Endodermal cell (in vitro differentiated cells): Measurements from ENCODE around the gene RAP1GAP2. TPM values are rescaled to one million over a fixed set of nuclear protein-coding genes. Genes with fewer than 3 reads are reported as not detected.

ENCODE experiments used
- DNase-seq: peaks from one replicate; pipeline ENCODE4 v3.0.0-alpha.2; 2017
- H3K27ac ChIP-seq: 2 replicates; pipeline ENCODE4 v1.5.1; 2013; ENCODE audit warnings: mild to moderate bottlenecking, low read depth, low read length, moderate library complexity
- H3K27me3 ChIP-seq: 2 replicates; pipeline ENCODE4 v1.6.1; 2013; ENCODE audit warnings: mild to moderate bottlenecking, low read length, moderate library complexity; ENCODE audit not compliant: insufficient read depth, control insufficient read depth, poor library complexity, severe bottlenecking
- H3K36me3 ChIP-seq: 2 replicates; pipeline ENCODE4 v1.7.0; 2013; ENCODE audit warnings: mild to moderate bottlenecking, low read length, moderate library complexity; ENCODE audit not compliant: control insufficient read depth, insufficient read depth
- H3K4me1 ChIP-seq: one replicate; pipeline ENCODE4 v1.7.0; 2013; ENCODE audit warnings: low read length; ENCODE audit not compliant: control insufficient read depth, insufficient read depth
- H3K4me3 ChIP-seq: 2 replicates; pipeline ENCODE4 v1.5.1; 2013; ENCODE audit warnings: mild to moderate bottlenecking, low read length, moderate library complexity
- H3K9ac ChIP-seq: 2 replicates; pipeline ENCODE4 v1.6.1; 2013; ENCODE audit warnings: mild to moderate bottlenecking, low read length, moderate library complexity; ENCODE audit not compliant: poor library complexity, severe bottlenecking; ENCODE audit errors: extremely low read depth
- H3K9me3 ChIP-seq: 2 replicates; pipeline ENCODE4 v1.6.1; 2013; ENCODE audit warnings: mild to moderate bottlenecking, low read length, moderate library complexity; ENCODE audit not compliant: control insufficient read depth
- H3K27ac Mint-ChIP-seq: 2 replicates; pipeline ENCODE4 v1.8.0; 2020; ENCODE audit warnings: mixed read lengths
- H3K27me3 Mint-ChIP-seq: 2 replicates; pipeline ENCODE4 v1.8.0; 2021; ENCODE audit warnings: mild to moderate bottlenecking, mixed read lengths; ENCODE audit not compliant: insufficient read depth
- H3K36me3 Mint-ChIP-seq: 2 replicates; pipeline ENCODE4 v1.8.0; 2020; ENCODE audit warnings: low read depth, mixed read lengths
- H3K4me1 Mint-ChIP-seq: 2 replicates; pipeline ENCODE4 v1.8.0; 2020; ENCODE audit warnings: mixed read lengths
- H3K4me3 Mint-ChIP-seq: 2 replicates; pipeline ENCODE4 v1.8.0; 2020; ENCODE audit warnings: mild to moderate bottlenecking, moderate library complexity, mixed read lengths
- H3K9me3 Mint-ChIP-seq: 2 replicates; pipeline ENCODE4 v1.8.0; 2020; ENCODE audit warnings: mild to moderate bottlenecking, mixed read lengths
- CTCF ChIP-seq: fragments of 200-600 bp; sonication (generic); conservative IDR thresholded peaks from 2 replicates; pipeline ENCODE4 v1.5.0; 2021; ENCODE audit warnings: antibody characterized with exemption, mild to moderate bottlenecking
- WGBS, 2 experiments: methylation state at CpG; one replicate each; pipeline versions ENCODE4 v1.1.5 to v1.1.7; 2013; ENCODE audit warnings: missing lambda C conversion rate in 2 of 2, mixed read lengths in 1 of 2; ENCODE audit not compliant: insufficient coverage in 1 of 2, insufficient read length in 1 of 2; 5-methylcytosine and 5-hydroxymethylcytosine counted together
- total RNA-seq, 2 donors: library from RNA; stranded (reverse); fragmentation: NEBNext Ultra II Directional in 1 of 2; extraction: Animal tissue kit (Norgen Biotek cat#: 25700) in 1 of 2; gene quantifications; 2 replicates in 1 of 2; 3 replicates in 1 of 2; pipeline ENCODE4 v1.2.1, GENCODE V29; 2021

The RAP1GAP2 gene
- total RNA-seq, 2 donors from 2014 or later, result 18.0 to 44.3 TPM

DNA sequence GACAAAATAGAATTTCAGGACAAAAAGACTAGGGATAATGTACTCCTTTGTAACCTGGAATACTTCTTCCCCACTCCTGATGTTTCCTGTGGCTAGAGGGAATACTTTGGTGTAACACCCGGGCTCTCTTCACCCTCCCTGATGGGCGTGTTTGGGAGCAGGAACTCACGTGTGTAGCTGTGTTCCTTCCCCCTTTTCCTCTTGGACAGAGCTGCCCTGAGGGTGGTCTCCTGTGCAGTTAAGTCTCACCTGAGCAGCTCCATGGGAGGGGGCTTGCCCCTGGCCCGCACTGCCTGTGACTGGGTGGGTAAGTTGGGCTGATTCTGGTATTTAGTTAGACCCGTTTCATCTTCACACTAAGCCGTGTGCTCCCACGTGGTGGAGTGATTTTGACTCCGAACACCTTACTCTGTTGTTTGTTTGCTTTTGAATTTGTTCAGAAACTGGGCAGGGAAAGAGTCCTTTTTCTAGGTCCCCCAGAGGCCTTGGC lies 179.3 kb downstream of the RAP1GAP2 start:
- no peaks in the 10 kb centered on the region for H3K27me3 Mint-ChIP-seq
- Histone ChIP-seq H3K27me3 (no peaks in the 10 kb centered on the region), H3K9ac (no peak overlapping the region), H3K4me1 (no peaks in the 10 kb centered on the region), H3K27ac (no peak overlapping the region), H3K4me3 (no peak overlapping the region), H3K9me3 (no peaks in the 10 kb centered on the region), H3K36me3 (no peaks in the 10 kb centered on the region)
- no peaks in the 10 kb centered on the region for H3K9me3 Mint-ChIP-seq
- H3K27ac Mint-ChIP-seq, result no peak overlapping the region
- peaks cover 15% of the 10 kb centered on the region for H3K36me3 Mint-ChIP-seq
- 88 to 91% methylated on average over 6 to 8 of the region's 8 CpGs for WGBS, 2 experiments
- no peak overlapping the region for H3K4me3 Mint-ChIP-seq
- peak; percentile 54 for DNase-seq
- no peak for TF ChIP-seq CTCF
- no peaks in the 10 kb centered on the region for H3K4me1 Mint-ChIP-seq

DNA sequence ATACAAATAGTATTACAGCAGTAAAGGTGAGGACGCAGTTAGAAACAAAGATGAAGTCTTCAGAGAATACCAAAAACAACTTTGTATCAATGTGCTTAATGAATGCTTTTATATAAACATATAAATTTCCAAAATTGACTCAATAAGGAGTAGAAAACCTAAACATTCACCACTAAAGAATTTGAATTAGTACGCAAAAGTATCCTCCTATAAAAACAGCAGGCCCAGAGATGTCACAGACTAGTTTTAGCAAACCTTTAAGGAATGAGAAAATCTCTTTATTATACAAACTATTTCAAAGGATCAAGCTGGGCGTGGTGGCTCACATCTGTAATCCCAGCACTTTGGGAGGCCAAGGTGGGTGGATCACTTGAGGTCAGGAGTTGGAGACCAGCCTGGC lies 180.9 kb downstream of the RAP1GAP2 start:
- WGBS, 2 experiments, result 80 to 94% methylated on average over 1 to 2 of the region's 3 CpGs
- Histone ChIP-seq H3K27ac (no peak overlapping the region), H3K9me3 (no peaks in the 10 kb centered on the region), H3K9ac (no peak overlapping the region), H3K4me1 (no peaks in the 10 kb centered on the region), H3K36me3 (peaks cover 6% of the 10 kb centered on the region), H3K27me3 (no peaks in the 10 kb centered on the region), H3K4me3 (no peak overlapping the region)
- Mint-ChIP-seq H3K27me3 (no peaks in the 10 kb centered on the region), H3K4me1 (no peaks in the 10 kb centered on the region), H3K4me3 (no peak overlapping the region), H3K9me3 (no peaks in the 10 kb centered on the region), H3K36me3 (peaks cover 29% of the 10 kb centered on the region), H3K27ac (no peak overlapping the region)
- no peak for TF ChIP-seq CTCF
- no peak for DNase-seq

- no peaks in the 10 kb centered on the region for H3K4me1 Mint-ChIP-seq
- Histone ChIP-seq H3K27me3 (no peaks in the 10 kb centered on the region), H3K4me1 (no peaks in the 10 kb centered on the region), H3K4me3 (no peak overlapping the region), H3K9ac (no peak overlapping the region), H3K9me3 (no peaks in the 10 kb centered on the region), H3K36me3 (peaks cover 6% of the 10 kb centered on the region), H3K27ac (no peak overlapping the region)
- no peak for DNase-seq
- TF ChIP-seq CTCF, result no peak
- H3K9me3 Mint-ChIP-seq, result no peaks in the 10 kb centered on the region
- H3K27me3 Mint-ChIP-seq, result no peaks in the 10 kb centered on the region
- H3K27ac Mint-ChIP-seq, result peak overlapping the region; percentile 3
- no peak overlapping the region for H3K4me3 Mint-ChIP-seq
- peaks cover 35% of the 10 kb centered on the region for H3K36me3 Mint-ChIP-seq
- WGBS, 2 experiments, result 90 to 92% methylated on average over 7 to 9 of the region's 9 CpGs
These were observed 181.9 kb downstream of the RAP1GAP2 start for GRCh38 chr17:2978116-2978515.
